ENCODE measurements around the gene SIL1.
"Not testable (repeated sequence)": the region's sequence is repeated elsewhere in the genome, so short reads cannot be mapped to it uniquely, and the experiment has no call there.

SIL1 gene

GRCh38 chr5:138925090-138925635 lies 273.0 kb downstream of the SIL1 start:
- H3K4me3 ChIP-seq (ENCODE audit: low read depth, low read length, poor library complexity, severe bottlenecking): no peak overlapping the region
- TF ChIP-seq EZH2 (IDR thresholded peaks at IDR 0.05; ENCODE audit: borderline replicate concordance, low read length): no peak
- TF ChIP-seq CTCF (IDR thresholded peaks at IDR 0.05; ENCODE audit: low read length): no peak
- no peaks in the 10 kb centered on the region for H3K79me2 ChIP-seq (ENCODE audit: insufficient read depth, low read length)
- no peak overlapping the region for H3K4me2 ChIP-seq (ENCODE audit: low read length)
- no peak overlapping the region for H2AFZ ChIP-seq (ENCODE audit: low read length)
- no peaks in the 10 kb centered on the region for H3K9me2 ChIP-seq (ENCODE audit: low read depth, low read length)
- H3K36me3 ChIP-seq (ENCODE audit: insufficient read depth, low read length): no peaks in the 10 kb centered on the region
- no peaks in the 10 kb centered on the region for H3K9me3 ChIP-seq (ENCODE audit: low read length)
- no peak overlapping the region for H3K9ac ChIP-seq (ENCODE audit: low read length)
- no peaks in the 10 kb centered on the region for H3K27me3 ChIP-seq (ENCODE audit: insufficient read depth, low read length)
- no peaks in the 10 kb centered on the region for H3F3A ChIP-seq (ENCODE audit: insufficient read depth, low read length)
- H3K4me1 ChIP-seq (ENCODE audit: insufficient read depth, low read length, severe bottlenecking): no peaks in the 10 kb centered on the region
- no peaks in the 10 kb centered on the region for H4K20me1 ChIP-seq (ENCODE audit: insufficient read depth, low read length)
- no peak overlapping the region for H3K27ac ChIP-seq (ENCODE audit: low read depth, low read length, poor library complexity, severe bottlenecking)

GRCh38 chr5:138922494-138922893 lies 275.7 kb downstream of the SIL1 start:
- H3K79me2 ChIP-seq (ENCODE audit: insufficient read depth, low read length): no peaks in the 10 kb centered on the region
- no peaks in the 10 kb centered on the region for H4K20me1 ChIP-seq (ENCODE audit: insufficient read depth, low read length)
- TF ChIP-seq CTCF (IDR thresholded peaks at IDR 0.05; ENCODE audit: low read length) (no peak), EZH2 (IDR thresholded peaks at IDR 0.05; ENCODE audit: borderline replicate concordance, low read length) (no peak)
- H3K27me3 ChIP-seq (ENCODE audit: insufficient read depth, low read length): no peaks in the 10 kb centered on the region
- H3F3A ChIP-seq (ENCODE audit: insufficient read depth, low read length): no peaks in the 10 kb centered on the region
- H3K4me1 ChIP-seq (ENCODE audit: insufficient read depth, low read length, severe bottlenecking): no peaks in the 10 kb centered on the region
- H3K9me3 ChIP-seq (ENCODE audit: low read length): no peaks in the 10 kb centered on the region
- no peak overlapping the region for H3K4me3 ChIP-seq (ENCODE audit: low read depth, low read length, poor library complexity, severe bottlenecking)
- H3K36me3 ChIP-seq (ENCODE audit: insufficient read depth, low read length): no peaks in the 10 kb centered on the region
- no peak overlapping the region for H2AFZ ChIP-seq (ENCODE audit: low read length)
- no peak overlapping the region for H3K27ac ChIP-seq (ENCODE audit: low read depth, low read length, poor library complexity, severe bottlenecking)
- H3K9ac ChIP-seq (ENCODE audit: low read length): no peak overlapping the region
- no peak overlapping the region for H3K4me2 ChIP-seq (ENCODE audit: low read length)
- H3K9me2 ChIP-seq (ENCODE audit: low read depth, low read length): no peaks in the 10 kb centered on the region

- H3K79me2 ChIP-seq (ENCODE audit: insufficient read depth, low read length); H3K27me3 ChIP-seq (ENCODE audit: insufficient read depth, low read length); H2AFZ ChIP-seq (ENCODE audit: low read length); H3K36me3 ChIP-seq (ENCODE audit: insufficient read depth, low read length); H3K4me2 ChIP-seq (ENCODE audit: low read length); H3K4me1 ChIP-seq (ENCODE audit: insufficient read depth, low read length, severe bottlenecking); H3K9me2 ChIP-seq (ENCODE audit: low read depth, low read length); H3K4me3 ChIP-seq (ENCODE audit: low read depth, low read length, poor library complexity, severe bottlenecking); H3K9me3 ChIP-seq (ENCODE audit: low read length); H4K20me1 ChIP-seq (ENCODE audit: insufficient read depth, low read length); H3K9ac ChIP-seq (ENCODE audit: low read length); H3F3A ChIP-seq (ENCODE audit: insufficient read depth, low read length); H3K27ac ChIP-seq (ENCODE audit: low read depth, low read length, poor library complexity, severe bottlenecking): not testable (repeated sequence)
Measured at GRCh38 chr5:138921362-138921761, 276.8 kb downstream of the SIL1 start.

GRCh38 chr5:138920181-138920580 lies 278.0 kb downstream of the SIL1 start:
- Histone ChIP-seq H3K4me1 (ENCODE audit: insufficient read depth, low read length, severe bottlenecking) (no peaks in the 10 kb centered on the region), H3K9me2 (ENCODE audit: low read depth, low read length) (no peaks in the 10 kb centered on the region), H3K9me3 (ENCODE audit: low read length) (no peaks in the 10 kb centered on the region), H3F3A (ENCODE audit: insufficient read depth, low read length) (no peaks in the 10 kb centered on the region), H3K27me3 (ENCODE audit: insufficient read depth, low read length) (no peaks in the 10 kb centered on the region), H3K4me2 (ENCODE audit: low read length) (no peak overlapping the region), H3K36me3 (ENCODE audit: insufficient read depth, low read length) (no peaks in the 10 kb centered on the region), H3K4me3 (ENCODE audit: low read depth, low read length, poor library complexity, severe bottlenecking) (no peak overlapping the region), H4K20me1 (ENCODE audit: insufficient read depth, low read length) (no peaks in the 10 kb centered on the region), H3K9ac (ENCODE audit: low read length) (no peak overlapping the region), H2AFZ (ENCODE audit: low read length) (no peak overlapping the region), H3K27ac (ENCODE audit: low read depth, low read length, poor library complexity, severe bottlenecking) (no peak overlapping the region), H3K79me2 (ENCODE audit: insufficient read depth, low read length) (no peaks in the 10 kb centered on the region)
- TF ChIP-seq EZH2 (IDR thresholded peaks at IDR 0.05; ENCODE audit: borderline replicate concordance, low read length): no peak
- no peak for TF ChIP-seq CTCF (IDR thresholded peaks at IDR 0.05; ENCODE audit: low read length)

Measured in OCI-LY1 (cell line).